ENCODE data around the gene KCTD10. TPM values are rescaled to one million over a fixed set of nuclear protein-coding genes. Genes with fewer than 3 reads are reported as not detected.

Gene KCTD10, protein sequence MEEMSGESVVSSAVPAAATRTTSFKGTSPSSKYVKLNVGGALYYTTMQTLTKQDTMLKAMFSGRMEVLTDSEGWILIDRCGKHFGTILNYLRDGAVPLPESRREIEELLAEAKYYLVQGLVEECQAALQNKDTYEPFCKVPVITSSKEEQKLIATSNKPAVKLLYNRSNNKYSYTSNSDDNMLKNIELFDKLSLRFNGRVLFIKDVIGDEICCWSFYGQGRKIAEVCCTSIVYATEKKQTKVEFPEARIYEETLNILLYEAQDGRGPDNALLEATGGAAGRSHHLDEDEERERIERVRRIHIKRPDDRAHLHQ
- 15.9 TPM for polyA plus RNA-seq (2012; ENCODE audit: missing spikeins)

DNA sequence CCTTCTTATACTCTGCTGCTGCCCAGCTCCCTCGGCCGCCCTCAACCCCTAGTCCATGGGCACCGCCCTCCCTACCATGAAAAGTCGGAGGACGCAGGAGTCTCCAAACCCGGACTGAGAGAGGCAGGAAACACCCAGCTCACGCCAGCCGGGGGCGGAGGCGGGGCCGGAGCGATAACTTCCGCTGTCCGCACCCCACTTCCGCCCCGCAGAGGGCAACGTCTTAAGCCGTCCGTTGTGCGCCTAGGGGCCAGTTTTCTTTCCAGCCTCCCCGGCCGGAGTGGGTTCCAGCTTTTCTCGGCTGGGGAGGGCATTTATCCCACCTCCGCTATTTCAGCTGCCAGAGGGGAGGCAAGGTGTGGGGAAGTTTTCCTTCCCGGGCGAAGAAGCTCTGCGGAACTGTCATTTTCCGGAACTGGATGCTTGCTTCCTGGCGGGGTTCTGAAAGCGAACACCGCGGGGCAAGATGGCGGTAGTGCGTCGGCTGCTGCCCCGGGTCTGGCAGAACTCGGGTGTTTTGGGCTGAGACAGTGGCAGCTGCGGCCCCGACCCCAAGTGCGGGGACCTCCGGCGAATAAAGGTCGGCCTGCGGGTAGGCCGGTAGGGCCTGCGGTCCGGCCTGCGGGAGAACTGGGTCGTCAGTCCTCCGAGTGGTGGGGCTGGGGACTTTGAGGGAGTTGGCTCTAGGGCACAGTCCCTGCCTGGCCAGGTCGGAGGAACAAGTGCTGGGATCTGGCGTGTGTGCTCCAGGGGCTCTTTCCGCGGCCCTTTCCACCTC is at the start of gene KCTD10, which contains the start of gene UBE3B:
Gene KCTD10 (minus strand): TSS at position 116 of the 778 bp plus-strand sequence. CDS start 38 bp downstream, at position 78.
Gene UBE3B (plus strand): TSS at position 450 of the 778 bp plus-strand sequence. CDS start 5,918 bp downstream, outside the sequence.
- TF ChIP-seq TAF1 (IDR thresholded peaks at IDR 0.05; ENCODE audit: borderline replicate concordance, low read depth, low read length): peak; percentile 98
- peak; percentile 75 for TF ChIP-seq POLR2AphosphoS5 (IDR thresholded peaks at IDR 0.05; ENCODE audit: low read depth, low read length)
- TF ChIP-seq POLR2A (IDR thresholded peaks at IDR 0.05; ENCODE audit: low read depth, low read length): peak; percentile 89
- DNase-seq (ENCODE audit: insufficient read length): peak; percentile 87
- peak; percentile 73 for FAIRE-seq

DNA sequence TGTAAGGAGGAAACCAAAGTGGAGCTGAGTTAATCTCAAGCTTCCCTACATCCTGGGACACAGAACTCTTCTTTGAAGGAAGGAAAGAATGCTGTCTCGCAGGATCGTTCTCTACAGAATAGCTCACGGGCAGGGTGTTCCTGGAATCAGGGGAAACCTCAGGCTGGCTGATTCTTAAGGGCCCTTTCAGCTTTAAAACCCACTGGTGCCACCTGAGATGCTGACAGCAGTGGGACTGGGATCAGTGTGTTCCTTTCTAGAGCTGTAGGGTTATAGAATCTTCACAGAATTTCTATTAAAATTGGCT is 48.1 kb upstream of the KCTD10 start:
- TF ChIP-seq POLR2A (IDR thresholded peaks at IDR 0.05; ENCODE audit: low read depth, low read length): no peak
- no peak for TF ChIP-seq TAF1 (IDR thresholded peaks at IDR 0.05; ENCODE audit: borderline replicate concordance, low read depth, low read length)
- no peak for TF ChIP-seq POLR2AphosphoS5 (IDR thresholded peaks at IDR 0.05; ENCODE audit: low read depth, low read length)
- DNase-seq (ENCODE audit: insufficient read length) (no peak), FAIRE-seq (no peak)

DNA sequence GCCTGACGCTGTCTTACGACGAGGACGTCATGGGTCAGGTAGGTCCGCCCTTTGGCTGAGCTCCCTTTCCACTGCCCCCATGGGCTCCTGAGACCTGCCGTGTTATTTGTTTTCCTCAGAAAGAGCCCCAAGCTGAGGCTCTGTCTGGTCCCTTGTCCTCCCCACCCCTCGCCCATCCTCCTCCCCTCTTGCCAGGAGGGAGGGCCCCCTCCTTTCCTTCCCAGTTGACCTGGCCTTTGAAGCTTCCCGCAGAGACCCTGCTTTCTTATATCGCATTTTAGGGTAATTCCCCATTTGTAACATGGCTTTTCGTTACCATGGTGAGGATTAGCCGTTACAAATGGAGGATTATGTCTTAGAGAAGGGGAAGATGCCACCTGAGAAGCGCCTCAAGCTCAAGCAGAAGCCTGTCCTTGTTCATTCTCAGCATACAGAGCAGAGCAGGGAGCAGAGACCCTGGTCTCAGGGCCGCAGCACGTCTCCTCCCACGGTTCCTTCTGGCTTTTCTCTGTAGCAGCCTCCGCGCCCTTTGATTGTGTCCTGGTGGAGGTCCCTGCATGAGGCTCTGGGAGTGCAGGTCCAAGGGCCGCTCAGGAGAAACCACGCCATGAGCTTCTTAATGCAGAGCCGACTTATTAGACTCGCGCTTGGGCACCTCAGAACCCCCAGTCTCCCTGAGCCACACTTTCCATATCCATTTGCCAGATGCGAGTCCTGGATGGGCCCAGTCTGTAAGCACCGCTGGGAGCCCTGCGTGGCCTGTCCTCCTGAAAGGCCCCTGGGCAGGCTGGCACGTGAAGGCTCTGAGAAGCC is 47.6 kb upstream of the KCTD10 start:
- DNase-seq (ENCODE audit: insufficient read length) (no peak), FAIRE-seq (no peak)

DNA sequence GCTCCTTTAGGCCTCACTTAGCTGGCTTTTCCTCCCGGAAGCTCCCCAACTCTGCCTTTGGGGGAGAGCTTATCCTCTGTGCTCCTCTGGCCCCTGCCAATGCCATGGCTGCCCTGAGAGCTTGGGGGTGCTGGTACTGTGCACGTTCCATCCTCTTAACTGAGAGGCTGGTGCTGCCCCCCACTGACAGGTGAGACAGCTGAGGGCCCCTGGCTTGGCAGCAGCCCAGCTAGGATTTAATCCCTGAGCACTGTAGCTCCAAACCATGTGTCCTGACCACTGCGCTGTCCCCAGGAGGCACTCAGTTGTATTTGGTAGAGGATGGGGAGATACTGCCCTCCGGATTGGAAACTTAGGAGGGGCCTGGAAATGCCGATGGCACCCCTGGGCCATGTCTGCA is 46.4 kb upstream of the KCTD10 start:
- DNase-seq (ENCODE audit: insufficient read length): no peak
- FAIRE-seq: no peak
- no peak for TF ChIP-seq POLR2A (IDR thresholded peaks at IDR 0.05; ENCODE audit: low read depth, low read length)
- no peak for TF ChIP-seq TAF1 (IDR thresholded peaks at IDR 0.05; ENCODE audit: borderline replicate concordance, low read depth, low read length)
- no peak for TF ChIP-seq POLR2AphosphoS5 (IDR thresholded peaks at IDR 0.05; ENCODE audit: low read depth, low read length)

More for the DNA sequence above, 47.6 kb upstream of the KCTD10 start:
- TF ChIP-seq POLR2AphosphoS5 (IDR thresholded peaks at IDR 0.05; ENCODE audit: low read depth, low read length) (no peak), TAF1 (IDR thresholded peaks at IDR 0.05; ENCODE audit: borderline replicate concordance, low read depth, low read length) (no peak), POLR2A (IDR thresholded peaks at IDR 0.05; ENCODE audit: low read depth, low read length) (no peak)

DNA sequence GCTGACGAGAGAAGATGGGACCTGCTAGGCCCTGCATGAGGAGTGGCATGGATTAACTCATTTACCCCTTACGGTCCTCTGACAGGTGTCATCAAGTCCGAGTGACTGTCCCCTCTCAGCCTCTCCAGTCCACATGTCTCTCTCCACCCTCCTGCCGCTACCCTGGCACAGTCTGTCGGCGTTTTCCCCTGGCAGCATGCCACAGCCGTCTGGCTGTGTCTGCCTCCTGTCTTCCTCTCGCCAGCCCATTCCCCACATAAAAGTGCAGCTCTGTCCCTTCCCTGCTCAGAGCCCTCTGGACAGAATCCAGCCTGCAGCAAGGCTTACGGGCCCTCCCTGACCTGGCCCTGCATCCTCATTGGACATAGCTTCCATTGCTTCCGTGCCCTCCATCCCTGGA is 46.0 kb upstream of the KCTD10 start:
- no peak for DNase-seq (ENCODE audit: insufficient read length)
- no peak for TF ChIP-seq POLR2A (IDR thresholded peaks at IDR 0.05; ENCODE audit: low read depth, low read length)
- no peak for FAIRE-seq

DNA sequence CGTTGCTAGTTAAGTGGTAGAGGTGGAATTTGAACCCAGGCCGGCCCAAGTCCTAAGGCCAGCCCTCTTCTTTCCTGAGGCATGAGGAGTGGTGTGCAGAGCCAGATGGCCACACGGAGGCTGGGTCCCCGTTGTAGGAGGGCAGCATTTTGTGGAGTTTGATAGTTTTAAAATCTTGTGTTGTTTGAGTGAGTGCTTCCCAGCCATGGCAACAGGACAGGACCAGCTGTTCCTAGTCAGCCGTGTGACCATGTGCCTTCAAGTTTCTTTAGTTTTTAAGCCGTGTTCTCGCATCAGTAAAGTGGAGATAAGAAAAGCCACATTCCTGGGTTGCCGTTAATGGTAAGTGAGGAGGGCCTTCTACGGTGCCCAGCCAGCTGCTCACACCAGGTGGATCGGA is 44.7 kb upstream of the KCTD10 start:
- FAIRE-seq: no peak
- TF ChIP-seq TAF1 (IDR thresholded peaks at IDR 0.05; ENCODE audit: borderline replicate concordance, low read depth, low read length): no peak
- no peak for TF ChIP-seq POLR2A (IDR thresholded peaks at IDR 0.05; ENCODE audit: low read depth, low read length)
- no peak for TF ChIP-seq POLR2AphosphoS5 (IDR thresholded peaks at IDR 0.05; ENCODE audit: low read depth, low read length)
- no peak for DNase-seq (ENCODE audit: insufficient read length)

DNA sequence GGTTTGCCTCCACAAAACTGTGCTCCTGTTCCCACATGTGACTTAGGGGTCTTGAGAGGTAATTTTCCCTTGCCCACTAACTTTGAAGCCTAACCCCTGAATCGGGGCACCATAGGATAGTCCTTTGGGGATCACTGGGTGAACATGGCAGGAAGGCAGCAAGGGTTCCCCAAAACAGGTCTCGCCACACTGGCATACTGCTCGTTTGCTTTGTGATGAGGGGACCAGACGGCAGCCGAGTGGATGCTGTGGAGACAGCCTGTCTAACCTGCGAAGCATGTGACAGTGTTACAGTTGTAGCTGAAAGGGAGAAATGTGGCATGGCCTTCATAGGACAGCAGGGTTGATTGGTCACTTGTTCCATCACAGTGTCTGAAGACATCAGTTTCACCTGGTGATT is 42.7 kb upstream of the KCTD10 start:
- no peak for DNase-seq (ENCODE audit: insufficient read length)
- TF ChIP-seq POLR2AphosphoS5 (IDR thresholded peaks at IDR 0.05; ENCODE audit: low read depth, low read length) (no peak), TAF1 (IDR thresholded peaks at IDR 0.05; ENCODE audit: borderline replicate concordance, low read depth, low read length) (no peak)
- FAIRE-seq: no peak

DNA sequence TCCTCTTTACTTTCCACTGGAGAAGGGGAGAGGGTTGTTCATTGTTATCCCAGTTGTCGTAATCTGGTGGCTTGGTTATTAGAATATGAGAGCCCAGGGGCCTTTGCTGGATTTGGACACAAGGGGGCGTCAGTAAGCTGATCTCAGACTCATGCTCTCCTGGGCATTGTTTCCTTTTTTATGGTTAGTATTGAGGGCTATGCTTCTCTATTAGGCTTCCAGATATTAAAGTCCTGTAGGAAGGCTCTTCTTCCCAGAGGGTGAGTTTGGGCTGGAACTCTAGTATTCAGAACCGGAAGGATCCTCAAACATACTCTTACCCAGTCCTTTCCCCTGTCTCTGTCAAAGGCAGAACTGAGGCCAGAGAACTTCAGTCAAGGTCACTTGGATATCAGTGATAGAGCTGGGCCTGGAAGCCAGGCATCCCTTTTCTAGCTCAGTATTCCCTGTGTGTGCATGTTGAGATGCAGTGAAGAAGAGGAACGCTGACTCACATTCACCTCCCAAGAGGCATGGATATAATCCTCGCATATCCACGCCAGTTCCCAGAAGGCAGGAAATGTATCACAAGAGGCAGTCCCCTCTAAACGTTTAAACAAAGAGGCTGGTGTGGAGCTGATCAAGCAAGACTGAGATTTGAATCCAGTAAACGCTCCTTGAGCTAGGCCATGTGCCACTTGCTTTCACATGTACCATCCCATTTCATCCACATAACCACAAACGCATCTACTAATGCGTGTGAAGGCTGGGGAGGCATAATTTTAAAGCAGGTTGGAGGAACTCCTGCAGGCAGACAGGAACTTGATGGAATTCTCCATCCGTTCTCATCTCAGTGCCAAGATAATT is 41.9 kb upstream of the KCTD10 start:
- no peak for TF ChIP-seq POLR2A (IDR thresholded peaks at IDR 0.05; ENCODE audit: low read depth, low read length)
- DNase-seq (ENCODE audit: insufficient read length): no peak
- FAIRE-seq: peak; percentile 50

DNA sequence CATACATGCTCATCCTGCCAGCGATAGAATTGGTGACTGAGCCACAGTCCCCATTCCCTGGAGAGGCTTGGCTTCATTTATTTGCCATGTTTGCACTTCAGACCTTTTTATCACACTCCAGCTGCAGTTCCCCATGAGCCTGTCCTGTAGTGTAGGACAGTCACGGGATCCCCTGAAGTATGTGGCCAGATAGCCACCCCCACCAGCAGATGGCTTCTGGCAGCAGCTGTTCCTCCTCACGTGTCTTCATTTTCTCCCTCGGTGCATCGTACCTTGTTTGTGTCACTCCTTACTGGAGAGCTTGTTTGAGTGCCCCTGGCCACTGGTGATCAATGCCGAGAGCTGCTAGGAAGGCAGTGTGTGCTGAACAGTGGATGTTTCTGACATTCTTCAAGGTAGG is 40.5 kb upstream of the KCTD10 start:
- FAIRE-seq: no peak

DNA sequence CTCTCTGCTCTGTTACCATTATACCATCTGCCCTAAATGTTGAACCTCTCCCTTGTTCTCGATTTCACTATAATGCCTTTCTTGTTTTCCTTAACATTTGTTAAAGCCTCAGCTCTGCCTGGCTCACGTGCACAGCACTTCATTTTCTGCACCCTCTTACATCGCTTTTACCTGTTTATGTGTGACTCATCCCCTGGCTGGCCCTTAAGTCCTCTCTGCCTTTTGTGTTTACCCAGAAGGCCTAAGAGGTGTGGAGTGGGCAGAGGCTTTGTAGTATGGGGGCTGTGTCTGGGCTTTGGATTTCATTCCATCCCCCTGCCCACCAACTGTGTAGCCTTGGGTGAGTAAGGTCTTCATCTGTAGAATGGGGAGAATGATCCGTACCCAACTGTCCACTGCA is 36.9 kb upstream of the KCTD10 start:
- DNase-seq (ENCODE audit: insufficient read length): no peak
- TF ChIP-seq TAF1 (IDR thresholded peaks at IDR 0.05; ENCODE audit: borderline replicate concordance, low read depth, low read length) (no peak), POLR2A (IDR thresholded peaks at IDR 0.05; ENCODE audit: low read depth, low read length) (no peak), POLR2AphosphoS5 (IDR thresholded peaks at IDR 0.05; ENCODE audit: low read depth, low read length) (no peak)
- no peak for FAIRE-seq

More for the DNA sequence above, 40.5 kb upstream of the KCTD10 start:
- no peak for DNase-seq (ENCODE audit: insufficient read length)
- no peak for TF ChIP-seq POLR2AphosphoS5 (IDR thresholded peaks at IDR 0.05; ENCODE audit: low read depth, low read length)
- TF ChIP-seq POLR2A (IDR thresholded peaks at IDR 0.05; ENCODE audit: low read depth, low read length): no peak
- TF ChIP-seq TAF1 (IDR thresholded peaks at IDR 0.05; ENCODE audit: borderline replicate concordance, low read depth, low read length): no peak

DNA sequence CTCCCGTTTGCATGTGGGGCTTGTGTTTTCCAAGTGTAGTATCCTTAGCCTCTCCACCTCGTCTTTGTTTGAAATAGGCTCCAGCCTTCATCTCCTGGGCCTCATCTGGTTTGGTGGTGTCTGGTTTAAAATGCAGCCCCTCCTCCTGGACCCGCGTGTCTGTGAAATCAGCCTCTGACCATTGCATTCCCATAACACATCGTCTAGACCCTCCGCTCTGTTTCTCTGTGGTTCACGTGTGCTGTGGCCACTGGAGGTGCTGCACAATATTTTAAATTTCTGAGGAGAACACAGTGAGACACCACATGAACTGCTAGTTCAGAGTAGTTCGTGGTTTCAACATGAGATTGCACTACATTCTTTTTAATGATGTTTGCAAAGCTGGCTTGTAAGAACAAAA is 36.0 kb upstream of the KCTD10 start:
- no peak for FAIRE-seq
- no peak for TF ChIP-seq POLR2AphosphoS5 (IDR thresholded peaks at IDR 0.05; ENCODE audit: low read depth, low read length)
- no peak for TF ChIP-seq POLR2A (IDR thresholded peaks at IDR 0.05; ENCODE audit: low read depth, low read length)
- TF ChIP-seq TAF1 (IDR thresholded peaks at IDR 0.05; ENCODE audit: borderline replicate concordance, low read depth, low read length): no peak
- no peak for DNase-seq (ENCODE audit: insufficient read length)
